22Rv1 (cell line): ENCODE results near the gene IFT81.

Experiments used
- H3K27ac ChIP-seq: fragments of 450-650 bp; 2 replicates; pipeline ENCODE4 v1.5.1; 2017
- CTCF ChIP-seq: fragments of 450-650 bp; IDR thresholded peaks from 2 replicates; pipeline ENCODE4 v1.5.1; 2017; ENCODE audit warnings: mild to moderate bottlenecking
- ZFX ChIP-seq: fragments of 450-650 bp; IDR thresholded peaks from 2 replicates; pipeline ENCODE4 v1.6.1; 2017; ENCODE audit warnings: antibody characterized with exemption, borderline replicate concordance

IFT81 gene

DNA sequence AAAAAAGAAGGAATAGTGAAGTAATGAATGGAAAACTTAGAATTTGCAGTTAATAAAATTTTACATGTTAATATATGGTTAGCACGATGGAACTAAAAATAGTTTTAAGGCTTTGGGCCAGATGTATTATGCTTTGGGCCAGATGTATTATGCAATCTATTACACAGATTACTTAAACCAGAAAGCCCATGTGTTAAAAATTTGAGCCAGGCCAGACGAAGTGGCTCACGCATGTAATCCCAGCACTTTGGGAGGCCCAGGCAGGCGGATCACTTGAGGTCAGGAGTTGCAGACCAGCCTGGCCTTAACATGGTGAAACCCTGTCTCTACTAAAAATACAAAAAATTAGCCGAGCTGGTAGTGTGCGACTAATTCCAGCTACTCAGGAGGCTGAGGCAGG lies 17.2 kb downstream of the IFT81 start:
- no peak overlapping the region for H3K27ac ChIP-seq
- TF ChIP-seq CTCF = no peak
- no peak for TF ChIP-seq ZFX

- H3K27ac ChIP-seq = no peak overlapping the region
- TF ChIP-seq ZFX (no peak), CTCF (no peak)
These were observed 22.8 kb downstream of the IFT81 start for GRCh38 chr12:110146986-110147385.

DNA sequence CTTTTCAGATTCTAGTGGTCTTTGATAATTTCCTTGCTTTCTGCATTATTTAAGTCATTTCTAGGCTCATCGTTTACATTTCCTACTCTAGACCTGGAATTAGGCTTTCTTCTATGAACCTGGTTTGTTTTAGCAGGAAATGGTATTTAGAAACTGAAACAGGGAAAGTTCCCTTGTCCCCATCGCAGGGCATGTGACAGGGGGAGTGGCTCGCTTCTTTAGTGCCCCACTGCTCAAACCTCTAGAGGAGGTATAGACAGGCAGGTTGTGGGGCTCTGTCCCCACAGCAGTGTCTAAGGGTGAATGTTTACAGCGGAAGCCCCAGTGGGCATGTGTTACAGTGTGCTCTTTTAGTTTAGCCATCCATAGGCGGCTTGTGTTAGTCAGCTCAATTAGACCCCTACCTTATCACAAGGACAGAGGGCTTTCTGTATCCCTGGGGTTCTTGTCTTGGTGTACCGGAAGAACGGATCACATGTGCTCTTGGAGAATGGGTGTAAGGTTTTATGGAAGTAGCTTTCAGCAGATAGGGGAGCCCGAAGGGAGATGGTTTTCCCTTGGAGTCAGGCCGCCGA lies 25.0 kb downstream of the IFT81 start:
- TF ChIP-seq ZFX = no peak
- no peak overlapping the region for H3K27ac ChIP-seq

DNA sequence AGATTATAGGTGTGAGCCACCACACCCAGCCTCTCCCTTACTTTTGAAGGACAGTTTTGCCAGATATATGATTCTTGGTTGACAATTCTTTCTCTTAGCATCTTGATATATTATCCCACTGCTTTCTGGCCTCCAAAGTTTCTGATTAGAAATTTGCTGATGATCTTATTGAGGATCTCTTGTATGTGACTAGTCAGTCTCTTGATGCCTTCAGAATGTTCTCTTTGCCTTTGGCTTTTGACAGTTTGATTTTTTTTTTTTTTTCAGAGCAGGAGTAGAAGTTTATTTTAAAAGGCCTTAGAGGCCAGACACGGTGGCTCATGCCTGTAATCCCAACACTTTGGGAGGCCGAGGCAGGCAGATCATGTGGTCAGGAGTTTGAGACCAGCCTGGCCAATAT lies 32.6 kb downstream of the IFT81 start:
- no peak overlapping the region for H3K27ac ChIP-seq
- TF ChIP-seq CTCF (no peak), ZFX (no peak)

DNA sequence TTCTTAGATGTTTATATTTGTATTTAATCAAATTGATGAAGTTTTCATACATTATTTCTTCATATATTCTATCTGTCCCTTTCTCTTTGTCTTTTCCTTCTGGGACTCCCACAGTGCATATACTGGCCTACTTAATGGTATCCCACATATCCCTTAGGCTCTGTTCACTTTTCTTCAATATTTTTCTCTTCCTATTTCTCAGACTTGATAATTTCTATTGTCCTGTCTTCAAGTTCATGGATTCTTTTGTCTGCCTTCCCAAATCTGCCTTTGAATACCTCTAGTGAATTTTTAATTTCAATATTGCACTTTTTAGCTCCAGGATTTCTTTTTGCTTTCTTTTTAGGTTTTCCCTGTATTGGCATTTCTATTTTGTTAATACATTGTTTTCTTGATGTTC lies 33.4 kb downstream of the IFT81 start:
- TF ChIP-seq ZFX (no peak), CTCF (no peak)

GRCh38 chr12:110159671-110160245 lies 35.6 kb downstream of the IFT81 start:
- TF ChIP-seq CTCF (no peak), ZFX (no peak)
- no peak overlapping the region for H3K27ac ChIP-seq

More for the DNA sequence above, 33.4 kb downstream of the IFT81 start:
- H3K27ac ChIP-seq = no peak overlapping the region

GRCh38 chr12:110165540-110166159 lies 41.5 kb downstream of the IFT81 start:
- TF ChIP-seq CTCF (no peak), ZFX (no peak)
- no peak overlapping the region for H3K27ac ChIP-seq
